Measurements from ENCODE around the gene OGFR.

DNA sequence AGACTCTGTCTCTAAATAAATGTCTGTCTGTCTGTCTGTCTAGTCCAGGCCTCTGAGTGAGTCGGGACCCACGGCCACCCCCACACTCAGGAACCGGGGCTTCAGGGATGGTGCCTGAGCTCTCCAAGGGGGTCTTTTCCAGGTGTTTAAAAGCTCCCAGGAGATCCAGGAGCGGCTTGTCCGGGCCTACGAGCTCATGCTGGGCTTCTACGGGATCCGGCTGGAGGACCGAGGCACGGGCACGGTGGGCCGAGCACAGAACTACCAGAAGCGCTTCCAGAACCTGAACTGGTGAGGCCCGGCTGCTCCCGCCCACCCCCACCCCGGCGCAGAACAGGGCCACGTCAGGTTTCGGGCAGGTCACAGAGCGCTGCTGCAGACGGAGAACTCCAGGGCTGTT, 6.7 kb downstream of the OGFR start:
- TF ChIP-seq BHLHE40 (IDR thresholded peaks at IDR 0.05; ENCODE audit: borderline replicate concordance) (no peak), ELF4 (IDR thresholded peaks at IDR 0.05) (no peak), SUZ12 (IDR thresholded peaks at IDR 0.05) (no peak), NFRKB (IDR thresholded peaks at IDR 0.05) (no peak), CTBP1 (IDR thresholded peaks at IDR 0.05; ENCODE audit: borderline replicate concordance) (no peak), FOXM1 (IDR thresholded peaks at IDR 0.05; ENCODE audit: borderline replicate concordance) (no peak), SP1 (IDR thresholded peaks at IDR 0.05) (no peak), HDGF (IDR thresholded peaks at IDR 0.05; ENCODE audit: borderline replicate concordance) (no peak), ZNF384 (IDR thresholded peaks at IDR 0.05) (no peak)

Data from HEK293T (cell line).